HepG2 (cell line): ENCODE results near the gene VSNL1. TPM values are rescaled to one million over a fixed set of nuclear protein-coding genes. Genes with fewer than 3 reads are reported as not detected.
A peak's percentile ranks its signal among the peaks of the same experiment; 100 is the strongest.

ENCODE experiments used
- ARHGAP35 ChIP-seq: sonication (generic); formaldehyde crosslinking; IDR thresholded peaks from 2 replicates; pipeline ENCODE4 v1.9.0; 2022; ENCODE audit warnings: mild to moderate bottlenecking, inconsistent platforms, moderate library complexity, missing genetic modification reagents, borderline replicate concordance
- CBX1 ChIP-seq: IDR thresholded peaks from one replicate; pipeline ENCODE4 v1.6.1; 2016; ENCODE audit warnings: antibody characterized with exemption, low read depth
- ELF3 ChIP-seq: IDR thresholded peaks from 2 replicates; pipeline ENCODE4 v1.6.1; 2016; ENCODE audit warnings: missing genetic modification reagents, missing compliant biosample characterization
- FOXK1 ChIP-seq: sonication (generic); formaldehyde crosslinking; IDR thresholded peaks from 2 replicates; pipeline ENCODE4 v1.4.0; 2020; ENCODE audit warnings: low read depth, missing genetic modification reagents, borderline replicate concordance
- GLI4 ChIP-seq: sonication (generic); formaldehyde crosslinking; IDR thresholded peaks from 2 replicates; pipeline ENCODE4 v1.5.1; 2020; ENCODE audit warnings: missing genetic modification reagents, mild to moderate bottlenecking, moderate library complexity, borderline replicate concordance
- HDAC2 ChIP-seq: sonication (generic); formaldehyde crosslinking; IDR thresholded peaks from 2 replicates; pipeline ENCODE4 v1.4.0; 2020; ENCODE audit warnings: missing genetic modification reagents
- KDM5A ChIP-seq: fragments of 200-600 bp; sonication (generic); IDR thresholded peaks from 2 replicates; pipeline ENCODE4 v1.7.0; 2018; ENCODE audit warnings: antibody characterized with exemption, mild to moderate bottlenecking, low read length, borderline replicate concordance
- NFE2L1 ChIP-seq: sonication (generic); formaldehyde crosslinking; IDR thresholded peaks from 2 replicates; pipeline ENCODE4 v1.4.0; 2020; ENCODE audit warnings: missing genetic modification reagents, mild to moderate bottlenecking, borderline replicate concordance
- PCBP2 ChIP-seq: fragments of 200-400 bp; formaldehyde crosslinking; optimal IDR thresholded peaks from 2 replicates; pipeline ENCODE3; 2018; ENCODE audit warnings: low read length, low read depth; ENCODE audit not compliant: poor library complexity, severe bottlenecking
- PHF8 ChIP-seq: sonication (generic); formaldehyde crosslinking; IDR thresholded peaks from 2 replicates; pipeline ENCODE4 v1.5.0; 2020; ENCODE audit warnings: missing genetic modification reagents
- RORA ChIP-seq: sonication (generic); formaldehyde crosslinking; IDR thresholded peaks from 2 replicates; pipeline ENCODE4 v1.5.0; 2020; ENCODE audit warnings: mild to moderate bottlenecking, missing genetic modification reagents, moderate library complexity
- SAFB2 ChIP-seq: sonication (generic); formaldehyde crosslinking; IDR thresholded peaks from 2 replicates; pipeline ENCODE4 v1.5.1; 2020; ENCODE audit warnings: missing genetic modification reagents, low read depth, mild to moderate bottlenecking, borderline replicate concordance
- SMC3 ChIP-seq: IDR thresholded peaks from 2 replicates; pipeline ENCODE4 v1.6.1; 2011; ENCODE audit warnings: low read length, improper control_type of control experiment
- SPEN ChIP-seq: sonication (generic); formaldehyde crosslinking; IDR thresholded peaks from 2 replicates; pipeline ENCODE4 v1.5.1; 2020; ENCODE audit warnings: low read depth, mild to moderate bottlenecking, missing genetic modification reagents
- SRSF4 ChIP-seq: fragments of 200-400 bp; formaldehyde crosslinking; IDR thresholded peaks from one replicate; pipeline ENCODE4 v1.6.1; 2018; ENCODE audit warnings: mild to moderate bottlenecking, low read depth, low read length, moderate library complexity; ENCODE audit not compliant: poor library complexity, severe bottlenecking
- SRSF9 ChIP-seq: fragments of 200-400 bp; formaldehyde crosslinking; IDR thresholded peaks from 2 replicates; pipeline ENCODE4 v1.6.1; 2018; ENCODE audit warnings: borderline replicate concordance, mild to moderate bottlenecking, low read depth, low read length; ENCODE audit not compliant: insufficient read depth, poor library complexity, severe bottlenecking
- SYNCRIP ChIP-seq: fragments of 200-400 bp; formaldehyde crosslinking; IDR thresholded peaks from 2 replicates; pipeline ENCODE4 v1.6.1; 2018; ENCODE audit warnings: mild to moderate bottlenecking, low read depth, low read length; ENCODE audit not compliant: insufficient read depth
- TBL1XR1 ChIP-seq: fragments of 150-350 bp; IDR thresholded peaks from 2 replicates; pipeline ENCODE4 v1.6.1; 2014; ENCODE audit warnings: borderline replicate concordance, low read length; ENCODE audit not compliant: partially characterized antibody
- TMF1 ChIP-seq: sonication (generic); formaldehyde crosslinking; IDR thresholded peaks from 2 replicates; pipeline ENCODE4 v1.8.1; 2022; ENCODE audit warnings: low read depth, missing genetic modification reagents
- ZBTB7B ChIP-seq: sonication (generic); formaldehyde crosslinking; IDR thresholded peaks from 2 replicates; pipeline ENCODE4 v1.4.0; 2020; ENCODE audit warnings: missing genetic modification reagents
- ZNF576 ChIP-seq: sonication (generic); formaldehyde crosslinking; IDR thresholded peaks from 2 replicates; pipeline ENCODE4 v1.4.0; 2020; ENCODE audit warnings: mild to moderate bottlenecking, missing genetic modification reagents
- ZNF619 ChIP-seq: sonication (generic); formaldehyde crosslinking; IDR thresholded peaks from 2 replicates; pipeline ENCODE4 v1.4.0; 2020; ENCODE audit warnings: mild to moderate bottlenecking, missing genetic modification reagents
- ZNF709 ChIP-seq: sonication (generic); formaldehyde crosslinking; IDR thresholded peaks from 2 replicates; pipeline ENCODE4 v1.5.0; 2020; ENCODE audit warnings: mild to moderate bottlenecking, missing genetic modification reagents
- ZNF781 ChIP-seq: sonication (generic); formaldehyde crosslinking; IDR thresholded peaks from 2 replicates; pipeline ENCODE4 v1.5.1; 2020; ENCODE audit warnings: borderline replicate concordance, mild to moderate bottlenecking, missing genetic modification reagents; ENCODE audit errors: not compliant biosample characterization
- ZNF850 ChIP-seq: sonication (generic); formaldehyde crosslinking; conservative IDR thresholded peaks from 2 replicates; pipeline ENCODE4 v1.9.0; 2021; ENCODE audit warnings: mild to moderate bottlenecking, missing genetic modification reagents
- polyA plus RNA-seq, 8 experiments: library from polyadenylated mRNA; depleted of rRNA in 3 of 8; stranded (reverse) in 7 of 8; unstranded in 1 of 8; fragments of >200 nt; fragmentation: Illumina TruSeq in 4 of 8; extraction: Trizol in 4 of 8; gene quantifications; 2 replicates each; pipeline versions ENCODE4 v1.2.1 to v1.2.3, GENCODE V29; 2011 to 2016; ENCODE audit warnings: low read depth in 4 of 8, missing spikeins in 1 of 8, mixed read lengths in 1 of 8; ENCODE audit not compliant: insufficient read depth in 1 of 8
- total RNA-seq, 5 experiments: library from RNA; depleted of rRNA; stranded (reverse); fragments of >200 nt; fragmentation: Illumina TruSeq; extraction: Trizol; gene quantifications; 2 replicates each; pipeline ENCODE4 v1.2.3, GENCODE V29; 2016; ENCODE audit warnings: low read depth in 1 of 5
- TF ChIP-seq, protein P1 (sequence below): sonication (generic); formaldehyde crosslinking; IDR thresholded peaks from 2 replicates; pipeline ENCODE4 v1.4.0; 2020; ENCODE audit warnings: missing genetic modification reagents
- TF ChIP-seq, protein P2 (sequence below): sonication (generic); formaldehyde crosslinking; IDR thresholded peaks from 2 replicates; pipeline ENCODE4 v1.4.0; 2020; ENCODE audit warnings: mild to moderate bottlenecking, missing genetic modification reagents

Gene VSNL1
- total and polyA plus RNA-seq, 2 of the 13 experiments (the other 11 are each of a cell fraction or from before 2014, with no cell fraction given): 63.2 to 95.9 TPM

DNA sequence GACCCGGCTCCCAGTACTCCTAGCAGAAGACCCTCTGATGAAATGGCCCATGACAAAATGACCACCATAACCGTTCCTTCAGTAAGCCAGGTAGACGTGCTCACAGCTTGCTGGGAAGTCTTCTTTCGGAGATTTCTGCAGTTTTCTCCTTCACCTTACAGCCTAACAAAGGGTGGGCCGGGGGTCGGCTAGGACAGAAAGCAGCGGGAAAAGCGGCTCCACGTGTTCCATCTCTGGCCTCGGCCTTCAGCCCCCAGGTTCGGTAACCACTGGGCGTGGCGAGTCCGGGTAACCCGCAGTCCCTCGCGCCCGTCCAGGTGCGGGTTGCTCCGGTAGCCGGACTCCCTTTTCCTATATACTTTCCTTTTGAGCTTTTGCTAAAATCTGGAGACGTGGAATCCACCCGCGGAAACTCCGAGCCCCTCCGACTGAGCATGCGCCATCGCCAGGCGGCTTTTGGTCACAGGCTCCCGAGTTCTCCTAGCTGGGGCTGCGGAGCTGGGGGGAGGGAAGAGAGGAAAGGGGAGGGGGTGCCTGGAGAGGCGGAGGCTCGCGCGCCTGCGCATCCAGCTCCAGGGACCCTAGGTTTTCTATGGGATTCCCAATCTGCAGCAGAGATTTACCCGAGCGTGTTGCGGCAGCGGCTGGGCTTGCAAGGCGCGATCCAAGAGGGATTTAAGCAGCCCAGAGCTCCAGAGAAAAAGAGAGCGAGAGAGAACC, at the start of gene VSNL1 (continued):
- 0 out of 2 replicates have a peak, but pooled peaks have one; percentile 17 for TF ChIP-seq ZNF576 (CRISPR knock-in tag)
- TF ChIP-seq, protein P1, sequence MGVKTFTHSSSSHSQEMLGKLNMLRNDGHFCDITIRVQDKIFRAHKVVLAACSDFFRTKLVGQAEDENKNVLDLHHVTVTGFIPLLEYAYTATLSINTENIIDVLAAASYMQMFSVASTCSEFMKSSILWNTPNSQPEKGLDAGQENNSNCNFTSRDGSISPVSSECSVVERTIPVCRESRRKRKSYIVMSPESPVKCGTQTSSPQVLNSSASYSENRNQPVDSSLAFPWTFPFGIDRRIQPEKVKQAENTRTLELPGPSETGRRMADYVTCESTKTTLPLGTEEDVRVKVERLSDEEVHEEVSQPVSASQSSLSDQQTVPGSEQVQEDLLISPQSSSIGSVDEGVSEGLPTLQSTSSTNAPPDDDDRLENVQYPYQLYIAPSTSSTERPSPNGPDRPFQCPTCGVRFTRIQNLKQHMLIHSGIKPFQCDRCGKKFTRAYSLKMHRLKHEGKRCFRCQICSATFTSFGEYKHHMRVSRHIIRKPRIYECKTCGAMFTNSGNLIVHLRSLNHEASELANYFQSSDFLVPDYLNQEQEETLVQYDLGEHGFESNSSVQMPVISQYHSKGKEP (CRISPR knock-in tag): no peak
- TF ChIP-seq ARHGAP35 (CRISPR knock-in tag): peak; percentile 90; the same call in 1 of the 2 replicates
- TF ChIP-seq PHF8 (CRISPR knock-in tag): peak; percentile 78
- peak; percentile 27 for TF ChIP-seq PCBP2
- TF ChIP-seq ZBTB7B (CRISPR knock-in tag): peak; percentile 64
- TF ChIP-seq KDM5A: peak; percentile 80; the same call in 1 of the 2 replicates
- peak; percentile 65 for TF ChIP-seq TBL1XR1
- TF ChIP-seq ZNF850 (CRISPR knock-in tag): no peak
- TF ChIP-seq SYNCRIP: no peak
- TF ChIP-seq GLI4 (CRISPR knock-in tag): no peak
- TF ChIP-seq TMF1 (CRISPR knock-in tag): peak; percentile 66; the same call in 1 of the 2 replicates
- peak; percentile 10 for TF ChIP-seq CBX1
- TF ChIP-seq ZNF709 (CRISPR knock-in tag): no peak; the same call in 1 of the 2 replicates
- TF ChIP-seq NFE2L1: no peak
- TF ChIP-seq FOXK1 (CRISPR knock-in tag): 0 out of 2 replicates have a peak, but pooled peaks have one; percentile 46
- TF ChIP-seq, protein P2, sequence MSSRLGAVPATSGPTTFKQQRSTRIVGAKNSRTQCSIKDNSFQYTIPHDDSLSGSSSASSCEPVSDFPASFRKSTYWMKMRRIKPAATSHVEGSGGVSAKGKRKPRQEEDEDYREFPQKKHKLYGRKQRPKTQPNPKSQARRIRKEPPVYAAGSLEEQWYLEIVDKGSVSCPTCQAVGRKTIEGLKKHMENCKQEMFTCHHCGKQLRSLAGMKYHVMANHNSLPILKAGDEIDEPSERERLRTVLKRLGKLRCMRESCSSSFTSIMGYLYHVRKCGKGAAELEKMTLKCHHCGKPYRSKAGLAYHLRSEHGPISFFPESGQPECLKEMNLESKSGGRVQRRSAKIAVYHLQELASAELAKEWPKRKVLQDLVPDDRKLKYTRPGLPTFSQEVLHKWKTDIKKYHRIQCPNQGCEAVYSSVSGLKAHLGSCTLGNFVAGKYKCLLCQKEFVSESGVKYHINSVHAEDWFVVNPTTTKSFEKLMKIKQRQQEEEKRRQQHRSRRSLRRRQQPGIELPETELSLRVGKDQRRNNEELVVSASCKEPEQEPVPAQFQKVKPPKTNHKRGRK (CRISPR knock-in tag): no peak
- peak; percentile 53; the same call in 1 of the 2 replicates for TF ChIP-seq ZNF619 (CRISPR knock-in tag)
- TF ChIP-seq ELF3 (CRISPR knock-in tag): peak; percentile 85; the same call in 1 of the 2 replicates
- TF ChIP-seq SMC3: peak; percentile 31; the same call in 1 of the 2 replicates
- TF ChIP-seq HDAC2: peak; percentile 78
- TF ChIP-seq SAFB2: peak; percentile 70; the same call in 1 of the 2 replicates
- TF ChIP-seq SPEN (CRISPR knock-in tag): 0 out of 2 replicates have a peak, but pooled peaks have one; percentile 60
- TF ChIP-seq ZNF781 (CRISPR knock-in tag): peak; percentile 86
- no peak for TF ChIP-seq SRSF9
- TF ChIP-seq SRSF4: no peak
- no peak for TF ChIP-seq RORA
